GM12892 (cell line): Measurements from ENCODE around the gene CHPT1.

Source experiments
- POLR2A ChIP-seq: IDR thresholded peaks from 2 replicates; pipeline ENCODE4 v1.6.1; 2011; ENCODE audit warnings: low read depth, low read length, control low read depth
- POLR2AphosphoS5 ChIP-seq: IDR thresholded peaks from 2 replicates; pipeline ENCODE4 v1.6.1; 2011; ENCODE audit warnings: low read depth, low read length, control low read depth
- TAF1 ChIP-seq: IDR thresholded peaks from 2 replicates; pipeline ENCODE4 v1.6.1; 2011; ENCODE audit warnings: low read depth, mild to moderate bottlenecking, control low read depth, low read length, borderline replicate concordance

DNA sequence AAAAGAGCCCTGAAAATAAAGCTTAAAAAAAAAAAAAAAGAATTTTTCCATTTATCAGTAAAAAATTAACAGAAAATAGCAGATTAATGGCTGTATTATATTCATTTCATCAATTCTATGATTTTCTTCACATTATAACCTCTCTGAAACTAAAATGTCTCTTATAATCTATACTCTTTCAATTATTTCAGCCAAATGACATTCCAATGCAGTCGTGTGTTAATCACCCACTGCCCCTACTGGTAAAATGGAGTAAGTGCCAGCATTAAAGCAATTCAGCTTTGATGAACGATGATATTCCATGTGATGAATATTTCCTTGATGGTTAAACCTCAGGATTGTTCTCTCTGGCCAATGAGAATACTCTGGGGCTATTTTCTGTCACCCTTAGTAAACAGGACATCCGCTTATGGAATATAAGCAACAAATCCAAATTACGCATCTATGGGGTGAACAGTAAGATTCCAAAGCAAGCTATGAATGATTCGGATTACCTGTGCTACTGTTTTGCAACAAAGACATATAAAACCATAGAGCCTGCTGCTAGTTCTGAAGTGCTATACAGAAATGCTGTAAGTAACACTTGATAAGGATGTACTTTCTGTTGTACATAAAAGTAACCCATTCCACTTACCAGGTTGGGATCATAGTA, 62.1 kb downstream of the CHPT1 start:
- TF ChIP-seq POLR2AphosphoS5 (no peak), POLR2A (no peak), TAF1 (no peak)
